BLaER1 (cell line): Measurements from ENCODE around the gene HIGD1C.
"Not testable (repeated sequence)": the region's sequence is repeated elsewhere in the genome, so short reads cannot be mapped to it uniquely, and the experiment has no call there.

Experiments
- H3K27ac ChIP-seq: shearing (Covaris generic); formaldehyde crosslinking; 2 replicates; pipeline ENCODE4 v1.8.1; 2022
- H3K27me3 ChIP-seq: shearing (Covaris generic); formaldehyde crosslinking; 2 replicates; pipeline ENCODE4 v1.8.1; 2022
- H3K36me3 ChIP-seq: shearing (Covaris generic); formaldehyde crosslinking; 2 replicates; pipeline ENCODE4 v1.8.1; 2022
- H3K4me1 ChIP-seq: shearing (Covaris generic); formaldehyde crosslinking; 2 replicates; pipeline ENCODE4 v1.8.1; 2022
- H3K4me2 ChIP-seq: shearing (Covaris generic); formaldehyde crosslinking; 2 replicates; pipeline ENCODE4 v1.8.1; 2022
- H3K4me3 ChIP-seq: shearing (Covaris generic); formaldehyde crosslinking; 2 replicates; pipeline ENCODE4 v1.8.1; 2022
- H3K9ac ChIP-seq: shearing (Covaris generic); formaldehyde crosslinking; 2 replicates; pipeline ENCODE4 v1.8.1; 2022
- H3K9me3 ChIP-seq: shearing (Covaris generic); formaldehyde crosslinking; 2 replicates; pipeline ENCODE4 v1.8.1; 2022
- H4K20me1 ChIP-seq: shearing (Covaris generic); formaldehyde crosslinking; 2 replicates; pipeline ENCODE4 v1.8.1; 2022
- Cebpa-rat ChIP-seq: shearing (Covaris generic); IDR thresholded peaks from 2 replicates; pipeline ENCODE4 v1.8.1; 2022

The HIGD1C gene

GRCh38 chr12:50952510-50952909, at the start of gene HIGD1C:
HIGD1C (plus strand) TSS chr12:50952544; CDS start chr12:50953999, 1,455 bp downstream.
- Histone ChIP-seq H3K4me3 (no peak within 1 kb of the TSS), H3K27ac (no peak within 1 kb of the TSS), H3K36me3 (no peaks in the 10 kb centered on the region; the same call in 1 of the 2 replicates), H3K4me2 (no peak within 1 kb of the TSS), H3K9me3 (no peaks in the 10 kb centered on the region), H4K20me1 (no peaks in the 10 kb centered on the region), H3K27me3 (no peaks in the 10 kb centered on the region), H3K4me1 (0 out of 2 replicates have a peak, but pooled peaks cover 4% of the 10 kb centered on the region), H3K9ac (no peak within 1 kb of the TSS)
- TF ChIP-seq Cebpa-rat: no peak

GRCh38 chr12:50908479-50908878, 43.9 kb upstream of the HIGD1C start:
- not testable (repeated sequence) for H3K27me3 ChIP-seq, H3K27ac ChIP-seq, H3K4me3 ChIP-seq, H3K9ac ChIP-seq, H3K4me2 ChIP-seq, H3K36me3 ChIP-seq, H3K4me1 ChIP-seq, H4K20me1 ChIP-seq
- peaks cover 35% of the 10 kb centered on the region for H3K9me3 ChIP-seq

- H3K4me1 ChIP-seq, H3K27me3 ChIP-seq, H3K4me3 ChIP-seq, H3K9ac ChIP-seq, H3K36me3 ChIP-seq, H3K27ac ChIP-seq, H3K4me2 ChIP-seq, H4K20me1 ChIP-seq: not testable (repeated sequence)
- peaks cover 71% of the 10 kb centered on the region for H3K9me3 ChIP-seq
These were observed 40.0 kb upstream of the HIGD1C start for GRCh38 chr12:50912361-50912760.

DNA sequence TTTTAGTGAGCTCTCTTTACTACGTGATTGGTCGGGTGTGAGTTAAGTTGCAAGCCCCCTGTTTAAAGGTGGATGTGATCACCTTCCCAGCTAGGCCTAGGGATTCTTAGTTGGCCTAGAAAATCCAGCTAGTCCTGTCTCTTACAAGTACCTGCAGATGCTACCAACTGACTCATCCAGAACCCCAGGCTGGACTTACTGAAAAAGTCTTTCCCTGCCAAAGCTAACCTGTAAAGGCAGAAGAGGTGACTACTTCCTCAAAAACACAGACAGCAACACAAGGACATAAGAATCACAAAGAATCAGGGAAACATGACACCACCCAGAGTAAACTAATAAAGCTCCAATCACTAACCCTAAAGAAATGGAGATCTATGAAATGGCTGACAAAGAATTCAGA, 39.1 kb upstream of the HIGD1C start:
- Histone ChIP-seq H3K9ac (no peak overlapping the region), H3K27me3 (no peaks in the 10 kb centered on the region), H3K4me1 (no peaks in the 10 kb centered on the region), H3K27ac (no peak overlapping the region), H3K4me3 (no peak overlapping the region), H3K9me3 (peaks cover 79% of the 10 kb centered on the region), H4K20me1 (no peaks in the 10 kb centered on the region), H3K36me3 (peaks cover 3% of the 10 kb centered on the region; the same call in 1 of the 2 replicates), H3K4me2 (no peak overlapping the region)
- no peak for TF ChIP-seq Cebpa-rat

DNA sequence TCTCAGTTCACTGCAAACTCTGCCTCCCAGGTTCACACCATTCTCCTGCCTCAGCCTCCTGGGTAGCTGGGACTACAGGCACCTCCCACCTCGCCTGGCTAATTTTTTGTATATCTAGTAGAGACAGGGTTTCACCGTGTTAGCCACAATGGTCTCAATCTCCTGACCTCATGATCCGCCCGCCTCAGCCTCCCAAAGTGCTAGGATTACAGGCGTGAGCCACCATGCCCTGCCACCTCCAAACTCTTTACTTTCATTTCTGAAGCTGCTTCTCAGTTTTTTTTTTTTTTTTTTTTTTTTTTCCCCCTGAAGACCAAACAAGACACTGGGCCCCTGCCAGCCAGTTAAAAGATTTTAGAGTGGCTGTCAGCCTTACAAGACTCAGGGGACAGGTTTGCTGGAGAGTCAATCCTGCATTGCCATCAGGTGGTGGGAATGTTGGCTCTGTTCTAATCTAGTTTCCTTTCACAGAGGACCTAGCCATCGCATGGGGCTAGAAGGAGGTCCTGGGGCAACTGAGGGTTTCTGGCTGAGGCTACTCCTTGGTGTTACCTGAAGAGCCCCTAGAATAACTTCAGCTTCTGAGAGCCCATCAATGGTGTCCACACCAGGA, 37.4 kb upstream of the HIGD1C start:
- no peaks in the 10 kb centered on the region for H3K27me3 ChIP-seq
- H4K20me1 ChIP-seq: no peaks in the 10 kb centered on the region
- TF ChIP-seq Cebpa-rat: no peak
- no peak overlapping the region for H3K9ac ChIP-seq
- peaks cover 3% of the 10 kb centered on the region; the same call in 1 of the 2 replicates for H3K36me3 ChIP-seq
- no peaks in the 10 kb centered on the region for H3K4me1 ChIP-seq
- H3K4me3 ChIP-seq: no peak overlapping the region
- peaks cover 87% of the 10 kb centered on the region for H3K9me3 ChIP-seq
- H3K27ac ChIP-seq: no peak overlapping the region
- no peak overlapping the region for H3K4me2 ChIP-seq

- H3K4me2 ChIP-seq: no peak overlapping the region
- H3K4me3 ChIP-seq: no peak overlapping the region
- no peaks in the 10 kb centered on the region for H3K27me3 ChIP-seq
- no peaks in the 10 kb centered on the region for H3K4me1 ChIP-seq
- TF ChIP-seq Cebpa-rat: no peak
- peaks cover 74% of the 10 kb centered on the region for H3K9me3 ChIP-seq
- no peak overlapping the region for H3K9ac ChIP-seq
- peaks cover 3% of the 10 kb centered on the region; the same call in 1 of the 2 replicates for H3K36me3 ChIP-seq
- no peaks in the 10 kb centered on the region for H4K20me1 ChIP-seq
- no peak overlapping the region for H3K27ac ChIP-seq
These were observed 36.1 kb upstream of the HIGD1C start for GRCh38 chr12:50916292-50916691.

DNA sequence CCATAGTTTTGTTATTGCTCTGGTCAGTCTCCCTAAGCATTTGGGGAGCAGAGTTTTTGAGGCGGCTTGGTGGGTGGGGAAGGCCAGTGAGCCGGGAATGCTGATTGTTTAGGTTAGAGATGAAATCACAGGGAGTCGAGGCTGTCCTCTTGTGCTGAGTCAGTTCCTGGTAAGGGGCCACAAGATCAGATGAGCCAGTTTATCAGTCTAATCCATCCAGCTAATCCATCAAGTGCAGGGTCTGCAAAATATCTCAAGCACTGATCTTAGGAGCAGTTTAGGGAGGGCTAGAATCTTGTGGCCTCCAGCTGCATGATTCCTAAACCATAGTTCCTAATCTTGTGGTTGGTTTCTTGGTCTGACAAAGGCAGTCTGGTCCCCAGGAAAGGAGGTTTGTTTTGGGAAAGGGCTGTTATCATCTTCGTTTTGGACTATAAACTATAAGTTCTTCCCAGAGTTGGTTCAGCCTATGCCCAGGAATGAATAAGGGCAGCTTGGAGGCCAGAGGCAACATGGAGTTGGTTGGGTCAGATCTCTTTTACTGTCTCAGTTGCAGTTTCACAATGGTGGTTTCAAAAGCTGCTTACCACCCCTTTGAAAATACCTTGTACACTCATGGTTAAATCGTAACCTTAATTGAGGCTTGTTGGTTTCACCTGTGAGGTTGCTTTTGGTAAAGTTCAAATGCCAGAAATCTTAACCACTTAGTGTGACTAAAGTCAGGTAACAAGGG, 33.6 kb upstream of the HIGD1C start:
- no peak overlapping the region for H3K4me2 ChIP-seq

DNA sequence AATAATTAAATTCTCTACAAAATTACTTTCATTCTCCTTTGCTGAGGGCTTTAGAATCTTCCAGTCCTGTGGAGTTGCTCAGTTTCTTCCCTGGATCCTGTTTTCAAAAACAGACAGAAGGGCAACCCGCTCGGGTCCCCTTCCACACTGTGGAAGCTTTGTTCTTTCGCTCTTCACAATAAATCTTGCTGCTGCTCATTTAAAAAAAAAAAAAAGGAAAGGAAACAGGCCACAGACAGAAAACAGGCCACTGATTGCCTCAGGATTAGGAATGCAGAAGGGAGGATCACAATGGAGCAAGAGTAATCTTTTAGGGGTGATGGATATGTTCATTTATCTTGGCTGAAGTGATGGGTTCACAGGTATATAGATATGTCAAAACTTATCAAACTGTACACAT, 29.5 kb upstream of the HIGD1C start:
- Histone ChIP-seq H3K27me3 (no peaks in the 10 kb centered on the region), H3K4me1 (peaks cover 56% of the 10 kb centered on the region), H3K9me3 (peaks cover 12% of the 10 kb centered on the region), H3K36me3 (no peaks in the 10 kb centered on the region), H3K9ac (peak overlapping the region; percentile 43; the same call in 1 of the 2 replicates), H3K4me3 (no peak overlapping the region), H3K27ac (peak overlapping the region; percentile 86), H4K20me1 (no peaks in the 10 kb centered on the region), H3K4me2 (peak overlapping the region; percentile 91)
- TF ChIP-seq Cebpa-rat: no peak

More for the DNA sequence above, 33.6 kb upstream of the HIGD1C start:
- Histone ChIP-seq H3K4me1 (peaks cover 20% of the 10 kb centered on the region), H4K20me1 (no peaks in the 10 kb centered on the region), H3K4me3 (no peak overlapping the region), H3K27me3 (no peaks in the 10 kb centered on the region), H3K9me3 (peaks cover 53% of the 10 kb centered on the region), H3K9ac (no peak overlapping the region), H3K27ac (no peak overlapping the region), H3K36me3 (no peaks in the 10 kb centered on the region)
- TF ChIP-seq Cebpa-rat: no peak

- TF ChIP-seq Cebpa-rat: no peak
- Histone ChIP-seq H3K36me3 (no peaks in the 10 kb centered on the region), H3K9me3 (peaks cover 5% of the 10 kb centered on the region), H3K4me3 (peak overlapping the region; percentile 69), H3K4me1 (peaks cover 63% of the 10 kb centered on the region), H3K4me2 (peak overlapping the region; percentile 91), H3K27me3 (no peaks in the 10 kb centered on the region), H3K9ac (peak overlapping the region; percentile 78), H3K27ac (peak overlapping the region; percentile 86), H4K20me1 (no peaks in the 10 kb centered on the region)
These were observed 28.8 kb upstream of the HIGD1C start for GRCh38 chr12:50923361-50924130.

GRCh38 chr12:50924131-50924438, 28.3 kb upstream of the HIGD1C start:
- TF ChIP-seq Cebpa-rat: no peak
- no peaks in the 10 kb centered on the region for H3K9me3 ChIP-seq
- peaks cover 69% of the 10 kb centered on the region for H3K4me1 ChIP-seq
- H3K9ac ChIP-seq: peak overlapping the region; percentile 78
- H3K36me3 ChIP-seq: no peaks in the 10 kb centered on the region
- peak overlapping the region; percentile 86 for H3K27ac ChIP-seq
- no peaks in the 10 kb centered on the region for H3K27me3 ChIP-seq
- peak overlapping the region; percentile 91 for H3K4me2 ChIP-seq
- H4K20me1 ChIP-seq: no peaks in the 10 kb centered on the region
- peak overlapping the region; percentile 69 for H3K4me3 ChIP-seq
